Calu3 (cell line): Measurements from ENCODE around the gene KCNQ5. TPM values are rescaled to one million over a fixed set of nuclear protein-coding genes. Genes with fewer than 3 reads are reported as not detected.

Experiments
- BruUV-seq: library from RNA; stranded (reverse); fragments of 400-500 nt; replicated peaks from 2 replicates; lab custom pipeline; 2021; lab: Mats Ljungman, UMichigan
- CTCF ChIA-PET: fragments of 300-600 bp; sonication (Branson Sonifier 250); formaldehyde crosslinking; loops from one replicate; lab custom pipeline; 2022; ENCODE audit warnings: antibody characterized with exemption; lab: Charles Lee
- DNase-seq: peaks from one replicate; pipeline ENCODE4 v3.0.0; 2022
- H3K27ac Mint-ChIP-seq: one replicate; pipeline ENCODE4 v1.8.0; 2022; ENCODE audit warnings: mixed read lengths; ENCODE audit not compliant: unreplicated experiment
- H3K27me3 Mint-ChIP-seq: one replicate; pipeline ENCODE4 v1.8.0; 2022; ENCODE audit warnings: mixed read lengths; ENCODE audit not compliant: unreplicated experiment
- H3K36me3 Mint-ChIP-seq: one replicate; pipeline ENCODE4 v1.8.0; 2022; ENCODE audit warnings: mild to moderate bottlenecking, moderate library complexity, mixed read lengths; ENCODE audit not compliant: insufficient read depth, unreplicated experiment
- H3K4me1 Mint-ChIP-seq: one replicate; pipeline ENCODE4 v1.8.0; 2022; ENCODE audit warnings: mild to moderate bottlenecking, low read depth, mixed read lengths; ENCODE audit not compliant: unreplicated experiment
- H3K4me3 Mint-ChIP-seq: one replicate; pipeline ENCODE4 v1.8.0; 2022; ENCODE audit warnings: mild to moderate bottlenecking, low read depth, moderate library complexity, mixed read lengths; ENCODE audit not compliant: unreplicated experiment
- H3K9me3 Mint-ChIP-seq: one replicate; pipeline ENCODE4 v1.8.0; 2022; ENCODE audit warnings: low read depth, mixed read lengths; ENCODE audit not compliant: unreplicated experiment
- CTCF ChIP-seq: fragments of 200-600 bp; IDR thresholded peaks from one replicate; pipeline ENCODE4 v1.8.0; 2022; ENCODE audit warnings: antibody characterized with exemption; ENCODE audit not compliant: unreplicated experiment
- intact Hi-C: fragments of 100-400 bp; cut with micrococcal nuclease; formaldehyde crosslinking; loops from one replicate; pipeline ENCODE4 v1.10.0; 2022; ENCODE audit not compliant: unreplicated experiment
- total RNA-seq: library from RNA; stranded (reverse); gene quantifications from 2 replicates; pipeline ENCODE4 v1.2.3, GENCODE V29; 2022

Gene KCNQ5
- total RNA-seq, 1 experiment from 2014 or later = not detected

GRCh38 chr6:73194744-73195143 is 572.9 kb downstream of the KCNQ5 start:
- H3K4me1 Mint-ChIP-seq = no peaks in the 10 kb centered on the region
- no peaks in the 10 kb centered on the region for H3K36me3 Mint-ChIP-seq
- no peak overlapping the region for H3K4me3 Mint-ChIP-seq
- TF ChIP-seq CTCF = no peak
- CTCF ChIA-PET = no interaction called here
- H3K27me3 Mint-ChIP-seq = no peaks in the 10 kb centered on the region
- BruUV-seq = no TSS peak
- DNase-seq = no peak
- no peak overlapping the region for H3K27ac Mint-ChIP-seq
- H3K9me3 Mint-ChIP-seq = no peaks in the 10 kb centered on the region
- intact Hi-C loops = no loop called here

GRCh38 chr6:73200247-73200646 is 578.4 kb downstream of the KCNQ5 start:
- no peaks in the 10 kb centered on the region for H3K36me3 Mint-ChIP-seq
- H3K27ac Mint-ChIP-seq = no peak overlapping the region
- H3K4me3 Mint-ChIP-seq = no peak overlapping the region
- no peaks in the 10 kb centered on the region for H3K9me3 Mint-ChIP-seq
- H3K4me1 Mint-ChIP-seq = no peaks in the 10 kb centered on the region
- intact Hi-C loops = no loop called here
- no peak for TF ChIP-seq CTCF
- no peak for DNase-seq
- CTCF ChIA-PET = no interaction called here
- BruUV-seq = no TSS peak
- no peaks in the 10 kb centered on the region for H3K27me3 Mint-ChIP-seq

GRCh38 chr6:73200735-73201134 is 578.9 kb downstream of the KCNQ5 start:
- no TSS peak for BruUV-seq
- intact Hi-C loops = no loop called here
- CTCF ChIA-PET = no interaction called here
- no peak for TF ChIP-seq CTCF
- Mint-ChIP-seq H3K4me3 (no peak overlapping the region), H3K27me3 (no peaks in the 10 kb centered on the region), H3K36me3 (no peaks in the 10 kb centered on the region), H3K4me1 (no peaks in the 10 kb centered on the region), H3K9me3 (no peaks in the 10 kb centered on the region), H3K27ac (no peak overlapping the region)
- no peak for DNase-seq

GRCh38 chr6:73203098-73203497 is 581.2 kb downstream of the KCNQ5 start:
- no peak overlapping the region for H3K27ac Mint-ChIP-seq
- H3K36me3 Mint-ChIP-seq = no peaks in the 10 kb centered on the region
- DNase-seq = no peak
- no TSS peak for BruUV-seq
- no peaks in the 10 kb centered on the region for H3K27me3 Mint-ChIP-seq
- TF ChIP-seq CTCF = no peak
- CTCF ChIA-PET = no interaction called here
- peaks cover 3% of the 10 kb centered on the region for H3K9me3 Mint-ChIP-seq
- H3K4me1 Mint-ChIP-seq = no peaks in the 10 kb centered on the region
- intact Hi-C loops = no loop called here
- H3K4me3 Mint-ChIP-seq = no peak overlapping the region
